Endothelial cell of umbilical vein (primary cell): ENCODE results near the gene SLC44A3. TPM values are rescaled to one million over a fixed set of nuclear protein-coding genes. Genes with fewer than 3 reads are reported as not detected.

ENCODE experiments used
- BruUV-seq: library from RNA; stranded (reverse); fragments of 400-500 nt; replicated peaks from 2 replicates; lab custom pipeline; 2021; lab: Mats Ljungman, UMichigan
- CTCF ChIA-PET: fragments of 300-600, 350-600 bp; sonication (Branson Sonifier 250); formaldehyde crosslinking; loops from one replicate; lab custom pipeline; 2021; ENCODE audit warnings: antibody characterized with exemption, inconsistent platforms; lab: Charles Lee
- POLR2A ChIA-PET: fragments of 300-600, 350-600 bp; sonication (Branson Sonifier 250); formaldehyde crosslinking; loops from one replicate; lab custom pipeline; 2021; ENCODE audit warnings: antibody characterized with exemption, inconsistent platforms; lab: Charles Lee
- DNase-seq: peaks from one replicate; pipeline ENCODE4 v3.0.0-alpha.2; 2011; ENCODE audit warnings: low read depth, low spot score
- FAIRE-seq: peaks from 2 replicates; lab custom pipeline; 2011; peaks lifted over from hg19 to GRCh38; lab: Jason Lieb, UNC
- H2AFZ ChIP-seq: 2 replicates; pipeline ENCODE4 v1.6.0; 2012; ENCODE audit warnings: low read depth, low read length, control low read depth, inconsistent platforms
- H3K27ac ChIP-seq: 2 replicates; pipeline ENCODE4 v1.5.1; 2011; ENCODE audit warnings: low read depth, mild to moderate bottlenecking, control low read depth, low read length, moderate library complexity; ENCODE audit not compliant: insufficient read depth
- H3K27me3 ChIP-seq, 2 experiments: 2 replicates each; pipeline versions ENCODE4 v1.6.0 to v1.6.1; 2011; ENCODE audit warnings: low read length in 2 of 2, mixed read lengths in 1 of 2; ENCODE audit not compliant: control insufficient read depth in 2 of 2, insufficient read depth in 2 of 2
- H3K36me3 ChIP-seq, 2 experiments: 2 replicates in 1 of 2; 3 replicates in 1 of 2; pipeline ENCODE4 v1.5.1; 2011; ENCODE audit warnings: low read length in 2 of 2, mild to moderate bottlenecking in 1 of 2, moderate library complexity in 1 of 2; ENCODE audit not compliant: control insufficient read depth in 2 of 2, insufficient read depth in 2 of 2; ENCODE audit errors: extremely low read depth in 1 of 2
- H3K4me1 ChIP-seq: 3 replicates; pipeline ENCODE4 v1.5.1; 2011; ENCODE audit warnings: mild to moderate bottlenecking, low read length; ENCODE audit not compliant: control insufficient read depth, insufficient read depth; ENCODE audit errors: extremely low read depth
- H3K4me2 ChIP-seq: 2 replicates; pipeline ENCODE4 v1.6.1; 2011; ENCODE audit warnings: low read length, control low read depth, mixed read lengths; ENCODE audit not compliant: insufficient read depth
- H3K4me3 ChIP-seq, 3 experiments: fragments of 200-600 bp in 1 of 3; sonication (generic), shearing (Covaris generic) in 1 of 3; replicated peaks in 1 of 3; 2 replicates each; pipeline ENCODE4 v1.5.1; 2011 to 2016; ENCODE audit warnings: control low read depth in 3 of 3, low read length in 3 of 3, mild to moderate bottlenecking in 2 of 3, inconsistent platforms in 1 of 3, low read depth in 1 of 3, moderate library complexity in 1 of 3; ENCODE audit not compliant: insufficient read depth in 1 of 3
- H3K79me2 ChIP-seq: 2 replicates; pipeline ENCODE4 v1.6.0; 2012; ENCODE audit warnings: low read length, inconsistent platforms; ENCODE audit not compliant: control insufficient read depth, insufficient read depth
- H3K9ac ChIP-seq: replicated peaks from 2 replicates; pipeline ENCODE3; 2011; ENCODE audit warnings: low read length, control low read depth; ENCODE audit not compliant: insufficient read depth; ENCODE audit errors: extremely low read depth
- H3K9me1 ChIP-seq: replicated peaks from 3 replicates; pipeline ENCODE4 v1.6.0; 2011; ENCODE audit warnings: mild to moderate bottlenecking, low read length; ENCODE audit not compliant: control insufficient read depth, insufficient read depth; ENCODE audit errors: extremely low read depth
- H3K9me3 ChIP-seq: replicated peaks from 2 replicates; pipeline ENCODE4 v1.5.1; 2012; ENCODE audit warnings: low read length, inconsistent platforms; ENCODE audit not compliant: control insufficient read depth, insufficient read depth
- H4K20me1 ChIP-seq: replicated peaks from 2 replicates; pipeline ENCODE3; 2011; ENCODE audit warnings: mild to moderate bottlenecking, low read length; ENCODE audit not compliant: control insufficient read depth, insufficient read depth; ENCODE audit errors: extremely low read depth
- EZH2 ChIP-seq: IDR thresholded peaks from 2 replicates; pipeline ENCODE4 v1.6.1; 2012; ENCODE audit warnings: borderline replicate concordance, low read depth, mild to moderate bottlenecking, moderate library complexity, low read length, inconsistent platforms; ENCODE audit not compliant: severe bottlenecking
- FOS ChIP-seq: IDR thresholded peaks from 2 replicates; pipeline ENCODE4 v1.6.1; 2011; ENCODE audit warnings: mild to moderate bottlenecking, low read length, moderate library complexity, borderline replicate concordance; ENCODE audit not compliant: insufficient read depth
- GATA2 ChIP-seq: IDR thresholded peaks from 2 replicates; pipeline ENCODE4 v1.7.0; 2011; ENCODE audit warnings: low read depth, mild to moderate bottlenecking, moderate library complexity, mixed read lengths, low read length; ENCODE audit not compliant: insufficient read length, insufficient read depth
- JUN ChIP-seq: IDR thresholded peaks from 2 replicates; pipeline ENCODE4 v1.6.1; 2011; ENCODE audit warnings: borderline replicate concordance, low read depth; ENCODE audit not compliant: insufficient read length, insufficient read depth
- MAX ChIP-seq: IDR thresholded peaks from 2 replicates; pipeline ENCODE4 v1.6.1; 2011; ENCODE audit not compliant: insufficient read depth, insufficient read length
- MYC ChIP-seq: IDR thresholded peaks from one replicate; pipeline ENCODE4 v1.6.1; 2011; ENCODE audit warnings: mild to moderate bottlenecking, low read depth, low read length
- POLR2A ChIP-seq: IDR thresholded peaks from 2 replicates; pipeline ENCODE4 v1.6.1; 2012; ENCODE audit warnings: low read depth, mild to moderate bottlenecking, control low read depth, low read length
- POLR2AphosphoS5 ChIP-seq: IDR thresholded peaks from 2 replicates; pipeline ENCODE4 v1.6.1; 2012; ENCODE audit warnings: low read depth, mild to moderate bottlenecking, control low read depth, low read length, moderate library complexity; ENCODE audit not compliant: insufficient read depth
- dilution Hi-C: fragments of 300-500 bp; cut with MboI; formaldehyde crosslinking; loops from one replicate; pipeline ENCODE4 v1.15.0; 2019; ENCODE audit warnings: low sequenced_read_pairs; ENCODE audit not compliant: extremely low pct_ligation_motif_present
- intact Hi-C: fragments of 100-400 bp; cut with micrococcal nuclease; formaldehyde crosslinking; loops from one replicate; pipeline ENCODE4 v1.10.0; 2022
- polyA plus RNA-seq, 4 experiments: library from polyadenylated mRNA; depleted of rRNA in 3 of 4; stranded (reverse) in 3 of 4; unstranded in 1 of 4; fragments of >200 nt; gene quantifications; 2 replicates each; pipeline versions ENCODE4 v1.2.1 to v1.2.3, GENCODE V29; 2011 to 2012; ENCODE audit warnings: missing spikeins in 1 of 4
- total RNA-seq: library from RNA; stranded (reverse); gene quantifications from 2 replicates; pipeline ENCODE4 v1.2.3, GENCODE V29; 2021
- TF ChIP-seq, protein P1 (sequence below), 2 donors: IDR thresholded peaks; 1 replicate in 1 of 2; 2 replicates in 1 of 2; pipeline ENCODE4 v1.5.1; 2011; ENCODE audit warnings: low read length in 2 of 2, mild to moderate bottlenecking in 2 of 2, moderate library complexity in 2 of 2, control low read depth in 1 of 2, inconsistent platforms in 1 of 2, low read depth in 1 of 2; ENCODE audit not compliant: insufficient read depth in 1 of 2; ENCODE audit errors: extremely low read depth in 1 of 2

SLC44A3 gene
- total and polyA plus RNA-seq, 2 donors (not counting 3 experiments of a cell fraction or from before 2014, with no cell fraction given) = 0.29 to 0.42 TPM

- peaks cover 38 to 44% of the 10 kb centered on the region in 2 experiments for H3K27me3 ChIP-seq
- H3K4me3 ChIP-seq = no peak overlapping the region
- no peaks in the 10 kb centered on the region for H3K36me3 ChIP-seq
- H3K9me3 ChIP-seq = no peaks in the 10 kb centered on the region
- no peak overlapping the region for H3K9ac ChIP-seq
- no peaks in the 10 kb centered on the region for H3K79me2 ChIP-seq
- no peak overlapping the region for H3K4me2 ChIP-seq
- intact Hi-C loops = no loop called here
- no peaks in the 10 kb centered on the region for H4K20me1 ChIP-seq
- dilution Hi-C loops = loop anchor here (25.0 kb wide), 1 partner anchor 279 kb away; the partner anchor contains the start of gene F3
- POLR2A ChIA-PET = no interaction called here
- peaks cover 2% of the 10 kb centered on the region for H3K4me1 ChIP-seq
- H3K27ac ChIP-seq = no peak overlapping the region
- no peak overlapping the region for H2AFZ ChIP-seq
- BruUV-seq = no TSS peak
- FAIRE-seq (no peak), DNase-seq (no peak)
- CTCF ChIA-PET = interaction anchor here (2.5 to 2.8 kb wide), 3 partner anchors 10 to 227 kb away, joined by 10 to 11 read pairs (median 11); no protein-coding TSS in a partner anchor
- TF ChIP-seq MYC (no peak), POLR2A (no peak), MAX (no peak), FOS (no peak), GATA2 (no peak), JUN (no peak), POLR2AphosphoS5 (no peak), EZH2 (no peak)
- TF ChIP-seq, protein P1, sequence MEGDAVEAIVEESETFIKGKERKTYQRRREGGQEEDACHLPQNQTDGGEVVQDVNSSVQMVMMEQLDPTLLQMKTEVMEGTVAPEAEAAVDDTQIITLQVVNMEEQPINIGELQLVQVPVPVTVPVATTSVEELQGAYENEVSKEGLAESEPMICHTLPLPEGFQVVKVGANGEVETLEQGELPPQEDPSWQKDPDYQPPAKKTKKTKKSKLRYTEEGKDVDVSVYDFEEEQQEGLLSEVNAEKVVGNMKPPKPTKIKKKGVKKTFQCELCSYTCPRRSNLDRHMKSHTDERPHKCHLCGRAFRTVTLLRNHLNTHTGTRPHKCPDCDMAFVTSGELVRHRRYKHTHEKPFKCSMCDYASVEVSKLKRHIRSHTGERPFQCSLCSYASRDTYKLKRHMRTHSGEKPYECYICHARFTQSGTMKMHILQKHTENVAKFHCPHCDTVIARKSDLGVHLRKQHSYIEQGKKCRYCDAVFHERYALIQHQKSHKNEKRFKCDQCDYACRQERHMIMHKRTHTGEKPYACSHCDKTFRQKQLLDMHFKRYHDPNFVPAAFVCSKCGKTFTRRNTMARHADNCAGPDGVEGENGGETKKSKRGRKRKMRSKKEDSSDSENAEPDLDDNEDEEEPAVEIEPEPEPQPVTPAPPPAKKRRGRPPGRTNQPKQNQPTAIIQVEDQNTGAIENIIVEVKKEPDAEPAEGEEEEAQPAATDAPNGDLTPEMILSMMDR (IDR thresholded peaks at IDR 0.05; ENCODE audit: extremely low read depth in 1 of 2, insufficient read depth in 1 of 2, low read depth in 1 of 2, low read length in 2 of 2) = no peak
- H3K9me1 ChIP-seq = no peaks in the 10 kb centered on the region
Observed at GRCh38 chr1:94816030-94816429, 4.1 kb upstream of the SLC44A3 start.
